Loucy (cell line): Measurements from ENCODE around the gene UPP1.

Experiments
- H2AFZ ChIP-seq: fragments of 200-600 bp; sonication (generic); 2 replicates; pipeline ENCODE4 v1.6.0; 2016; ENCODE audit warnings: antibody characterized with exemption, mild to moderate bottlenecking, low read length, moderate library complexity
- H3F3A ChIP-seq: fragments of 200-600 bp; 2 replicates; pipeline ENCODE4 v1.6.0; 2016; ENCODE audit warnings: antibody characterized with exemption, low read depth, mild to moderate bottlenecking
- H3K27me3 ChIP-seq: fragments of 200-600 bp; sonication (generic); 2 replicates; pipeline ENCODE4 v1.6.1; 2014; ENCODE audit warnings: low read length, mild to moderate bottlenecking; ENCODE audit not compliant: insufficient read depth, poor library complexity, severe bottlenecking
- H3K36me3 ChIP-seq: fragments of 200-600 bp; sonication (generic); 2 replicates; pipeline ENCODE4 v1.6.1; 2016; ENCODE audit warnings: low read length; ENCODE audit not compliant: insufficient read depth
- H3K4me1 ChIP-seq: fragments of 200-600 bp; sonication (generic); 2 replicates; pipeline ENCODE4 v1.5.1; 2014; ENCODE audit warnings: low read length, mild to moderate bottlenecking; ENCODE audit not compliant: insufficient read depth, poor library complexity, severe bottlenecking
- H3K4me2 ChIP-seq: fragments of 200-600 bp; sonication (generic); 2 replicates; pipeline ENCODE4 v1.6.0; 2014; ENCODE audit warnings: antibody characterized with exemption, low read length, low read depth, mild to moderate bottlenecking; ENCODE audit not compliant: poor library complexity, severe bottlenecking
- H3K4me3 ChIP-seq: fragments of 200-600 bp; sonication (generic); 2 replicates; pipeline ENCODE4 v1.5.1; 2014; ENCODE audit warnings: low read length, mild to moderate bottlenecking, mixed read lengths; ENCODE audit not compliant: poor library complexity, severe bottlenecking
- H3K79me2 ChIP-seq: fragments of 200-600 bp; sonication (generic); 2 replicates; pipeline ENCODE4 v1.6.1; 2014; ENCODE audit warnings: low read length; ENCODE audit not compliant: insufficient read depth
- H3K9ac ChIP-seq: fragments of 200-600 bp; sonication (generic); 2 replicates; pipeline ENCODE4 v1.6.0; 2014; ENCODE audit warnings: mild to moderate bottlenecking, low read depth, low read length, moderate library complexity; ENCODE audit not compliant: poor library complexity, severe bottlenecking
- H3K9me2 ChIP-seq: fragments of 200-600 bp; sonication (generic); replicated peaks from 2 replicates; pipeline ENCODE4 v1.6.1; 2016; ENCODE audit warnings: low read depth, low read length, mixed read lengths
- H3K9me3 ChIP-seq: fragments of 200-600 bp; sonication (generic); 2 replicates; pipeline ENCODE4 v1.6.1; 2014; ENCODE audit warnings: mild to moderate bottlenecking, antibody characterized with exemption, low read length, low read depth; ENCODE audit not compliant: insufficient read depth
- H4K20me1 ChIP-seq: fragments of 200-600 bp; sonication (generic); 2 replicates; pipeline ENCODE4 v1.6.0; 2014; ENCODE audit warnings: antibody characterized with exemption, low read length, mild to moderate bottlenecking; ENCODE audit not compliant: insufficient read depth, poor library complexity, severe bottlenecking
- EZH2phosphoT487 ChIP-seq: fragments of 200-600 bp; IDR thresholded peaks from 2 replicates; pipeline ENCODE4 v1.6.1; 2018; ENCODE audit warnings: antibody characterized with exemption, mild to moderate bottlenecking, moderate library complexity, borderline replicate concordance
- TF ChIP-seq, protein P1 (sequence below): fragments of 200-600 bp; sonication (generic); conservative IDR thresholded peaks from 2 replicates; pipeline ENCODE4 v1.5.1; 2014; ENCODE audit warnings: mild to moderate bottlenecking, antibody characterized with exemption, low read length

UPP1 gene

DNA sequence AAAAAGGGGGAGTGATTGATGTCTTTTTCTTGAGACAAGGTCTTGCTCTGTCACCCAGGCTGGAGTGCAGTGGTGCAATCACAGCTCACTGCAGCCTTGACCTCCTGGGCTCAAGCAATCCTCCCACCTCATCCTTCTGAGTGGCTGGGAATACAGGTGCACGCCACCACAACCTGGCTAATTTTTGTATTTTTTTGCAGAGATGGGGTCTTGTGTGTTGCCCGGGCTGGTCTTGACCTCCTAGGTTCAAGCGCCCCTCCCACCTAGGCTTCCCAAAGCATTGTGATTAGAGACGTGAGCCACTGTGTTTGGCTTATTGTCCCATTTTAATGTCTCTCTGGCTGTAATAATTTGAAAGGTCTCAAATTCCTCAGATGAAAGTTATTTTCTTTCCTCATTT, 21.8 kb downstream of the UPP1 start:
- no peak overlapping the region for H3K9ac ChIP-seq
- no peaks in the 10 kb centered on the region for H3K9me2 ChIP-seq
- H3K4me3 ChIP-seq: no peak overlapping the region
- H3K79me2 ChIP-seq: no peaks in the 10 kb centered on the region
- H3K27me3 ChIP-seq: no peaks in the 10 kb centered on the region
- H3F3A ChIP-seq: no peaks in the 10 kb centered on the region
- TF ChIP-seq, protein P1, sequence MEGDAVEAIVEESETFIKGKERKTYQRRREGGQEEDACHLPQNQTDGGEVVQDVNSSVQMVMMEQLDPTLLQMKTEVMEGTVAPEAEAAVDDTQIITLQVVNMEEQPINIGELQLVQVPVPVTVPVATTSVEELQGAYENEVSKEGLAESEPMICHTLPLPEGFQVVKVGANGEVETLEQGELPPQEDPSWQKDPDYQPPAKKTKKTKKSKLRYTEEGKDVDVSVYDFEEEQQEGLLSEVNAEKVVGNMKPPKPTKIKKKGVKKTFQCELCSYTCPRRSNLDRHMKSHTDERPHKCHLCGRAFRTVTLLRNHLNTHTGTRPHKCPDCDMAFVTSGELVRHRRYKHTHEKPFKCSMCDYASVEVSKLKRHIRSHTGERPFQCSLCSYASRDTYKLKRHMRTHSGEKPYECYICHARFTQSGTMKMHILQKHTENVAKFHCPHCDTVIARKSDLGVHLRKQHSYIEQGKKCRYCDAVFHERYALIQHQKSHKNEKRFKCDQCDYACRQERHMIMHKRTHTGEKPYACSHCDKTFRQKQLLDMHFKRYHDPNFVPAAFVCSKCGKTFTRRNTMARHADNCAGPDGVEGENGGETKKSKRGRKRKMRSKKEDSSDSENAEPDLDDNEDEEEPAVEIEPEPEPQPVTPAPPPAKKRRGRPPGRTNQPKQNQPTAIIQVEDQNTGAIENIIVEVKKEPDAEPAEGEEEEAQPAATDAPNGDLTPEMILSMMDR: no peak
- TF ChIP-seq EZH2phosphoT487: no peak
- no peaks in the 10 kb centered on the region for H3K9me3 ChIP-seq
- no peaks in the 10 kb centered on the region for H3K4me1 ChIP-seq
- no peaks in the 10 kb centered on the region for H4K20me1 ChIP-seq
- H3K36me3 ChIP-seq: no peaks in the 10 kb centered on the region
- no peak overlapping the region for H3K4me2 ChIP-seq
- no peak overlapping the region for H2AFZ ChIP-seq

DNA sequence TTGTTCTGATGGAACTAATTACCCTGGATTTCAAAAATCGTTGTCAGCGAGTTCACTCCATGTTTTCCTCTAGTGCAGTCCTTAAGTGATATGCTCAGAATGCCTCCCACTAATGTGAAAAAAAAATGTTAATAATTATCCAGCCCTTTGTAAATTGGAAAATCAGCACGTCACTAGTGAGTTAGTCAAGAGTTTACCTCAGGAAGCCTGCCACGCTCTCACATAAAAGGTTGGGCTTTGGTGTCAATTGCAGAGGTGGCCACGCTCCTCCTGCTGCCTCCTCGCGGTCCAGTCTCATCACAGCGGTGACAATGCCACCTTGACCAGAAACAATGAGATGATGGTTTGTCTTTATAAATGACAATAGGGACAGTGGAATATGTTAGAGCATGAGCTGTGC, 22.5 kb downstream of the UPP1 start:
- Histone ChIP-seq H3K4me1 (no peaks in the 10 kb centered on the region), H3K36me3 (no peaks in the 10 kb centered on the region), H3K27me3 (no peaks in the 10 kb centered on the region), H3F3A (no peaks in the 10 kb centered on the region), H3K79me2 (no peaks in the 10 kb centered on the region), H3K9me3 (no peaks in the 10 kb centered on the region), H3K9me2 (no peaks in the 10 kb centered on the region), H3K4me3 (no peak overlapping the region), H4K20me1 (no peaks in the 10 kb centered on the region), H3K4me2 (no peak overlapping the region), H2AFZ (no peak overlapping the region), H3K9ac (no peak overlapping the region)
- TF ChIP-seq, protein P1: no peak
- TF ChIP-seq EZH2phosphoT487: no peak

DNA sequence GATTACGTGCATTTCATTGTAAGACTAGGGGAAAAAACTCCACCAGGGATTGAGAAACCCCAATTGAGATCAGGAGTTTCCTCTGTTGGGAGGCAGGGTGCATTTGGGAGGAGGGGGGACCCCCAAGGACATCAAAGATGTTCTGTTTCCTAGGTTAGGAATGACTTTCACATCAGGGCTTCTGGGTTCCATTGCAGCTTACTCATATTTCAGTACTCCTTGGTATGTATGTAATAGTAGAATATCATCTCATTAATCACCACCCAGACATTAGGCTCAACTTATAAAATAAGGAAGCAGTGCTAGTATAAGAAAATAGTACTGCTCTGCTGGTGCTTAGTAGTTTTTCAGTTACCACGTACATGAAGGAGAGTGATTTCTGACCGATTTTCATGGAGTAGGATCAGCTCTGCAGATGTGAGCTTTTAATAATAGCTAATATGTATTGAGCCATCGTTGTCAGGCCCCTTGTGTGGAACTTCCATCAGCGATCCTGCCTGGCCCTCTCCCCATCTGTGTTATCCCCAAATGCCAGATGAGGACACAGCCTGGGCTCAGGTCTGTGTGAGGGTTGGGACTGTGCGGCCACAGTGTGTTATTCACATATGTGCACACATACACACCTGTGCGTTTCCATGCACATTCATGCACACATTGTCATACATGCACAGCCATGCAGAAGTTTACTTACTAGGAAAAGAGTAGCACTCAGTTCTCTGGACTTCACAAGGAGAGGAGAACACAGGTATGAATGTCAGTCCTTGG, 23.5 kb downstream of the UPP1 start:
- Histone ChIP-seq H3F3A (no peaks in the 10 kb centered on the region), H3K4me1 (no peaks in the 10 kb centered on the region), H3K4me2 (no peak overlapping the region), H3K36me3 (no peaks in the 10 kb centered on the region), H2AFZ (no peak overlapping the region), H3K4me3 (no peak overlapping the region), H3K79me2 (no peaks in the 10 kb centered on the region), H4K20me1 (no peaks in the 10 kb centered on the region), H3K9me2 (no peaks in the 10 kb centered on the region), H3K27me3 (no peaks in the 10 kb centered on the region), H3K9me3 (no peaks in the 10 kb centered on the region), H3K9ac (no peak overlapping the region)
- TF ChIP-seq, protein P1: no peak
- no peak for TF ChIP-seq EZH2phosphoT487
